Left ventricle myocardium superior (tissue), 1 donor: ENCODE data around the gene ARHGEF6. TPM values are rescaled to one million over a fixed set of nuclear protein-coding genes. Genes with fewer than 3 reads are reported as not detected.
"Not testable (repeated sequence)": the region's sequence is repeated elsewhere in the genome, so short reads cannot be mapped to it uniquely, and the experiment has no call there.

Source experiments
- ATAC-seq: fragments of 200-7000 bp; cut with Tn5 transposase; one replicate; pipeline ENCODE4 v1.9.1; 2020; ENCODE audit warnings: mild to moderate bottlenecking, moderate library complexity
- DNase-seq: peaks from one replicate; pipeline ENCODE4 v3.0.0-alpha.2; 2020
- intact Hi-C: fragments of 100-400 bp; cut with micrococcal nuclease; formaldehyde crosslinking; loops from one replicate; pipeline ENCODE4 v1.11.0; 2022
- total RNA-seq: library from RNA; stranded (reverse); fragmentation: NEBNext Ultra II Directional; extraction: Animal tissue kit (Norgen Biotek cat#: 25700); gene quantifications from one replicate; pipeline ENCODE4 v1.2.1, GENCODE V29; 2021
- donor health status: DM: no; HTN: yes; CAD: no; lungs with severe emphysema.

The ARHGEF6 gene
- total RNA-seq, 1 donor from 2014 or later: 44.2 TPM

DNA sequence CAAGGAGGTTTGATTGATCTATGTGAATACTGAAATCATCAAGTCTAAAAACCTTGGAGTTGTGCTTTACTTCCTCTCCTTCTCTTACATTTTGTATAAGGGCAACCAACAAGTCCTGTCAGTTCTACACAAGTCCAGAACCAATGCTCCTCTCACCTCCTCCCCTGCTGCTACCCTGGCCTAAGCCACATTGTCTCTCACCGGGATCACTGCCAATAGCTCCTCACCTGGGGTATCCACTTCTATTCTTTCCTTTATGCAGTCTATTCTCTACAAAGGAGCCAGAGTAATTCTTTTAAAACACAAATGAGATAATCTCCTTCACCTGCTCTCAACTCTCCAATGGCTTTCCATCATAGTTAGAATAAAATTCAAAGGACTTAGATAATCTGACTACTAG, 13.3 kb upstream of the ARHGEF6 start:
- DNase-seq (no peak), ATAC-seq (no peak)
- intact Hi-C loops: no loop called here

DNA sequence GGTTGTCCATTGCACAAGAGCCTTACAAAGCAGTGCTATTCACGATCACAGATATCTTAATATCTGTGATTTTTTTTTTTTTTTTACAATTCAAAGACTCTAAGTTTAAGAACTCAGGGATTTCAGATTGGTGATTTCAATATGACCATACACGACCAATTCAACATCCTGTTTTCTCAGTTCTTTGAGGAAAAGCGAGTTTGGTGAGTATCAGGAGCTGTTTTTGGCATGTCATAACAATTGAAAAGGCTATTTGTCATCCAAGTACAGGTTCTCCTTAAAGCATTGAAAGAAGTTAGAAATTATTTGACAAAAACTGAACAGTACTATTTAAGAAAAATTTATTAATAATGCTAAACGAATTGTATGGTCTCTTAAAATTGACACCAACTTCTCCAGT, 9.1 kb upstream of the ARHGEF6 start:
- ATAC-seq (no peak), DNase-seq (no peak)
- intact Hi-C loops: no loop called here

DNA sequence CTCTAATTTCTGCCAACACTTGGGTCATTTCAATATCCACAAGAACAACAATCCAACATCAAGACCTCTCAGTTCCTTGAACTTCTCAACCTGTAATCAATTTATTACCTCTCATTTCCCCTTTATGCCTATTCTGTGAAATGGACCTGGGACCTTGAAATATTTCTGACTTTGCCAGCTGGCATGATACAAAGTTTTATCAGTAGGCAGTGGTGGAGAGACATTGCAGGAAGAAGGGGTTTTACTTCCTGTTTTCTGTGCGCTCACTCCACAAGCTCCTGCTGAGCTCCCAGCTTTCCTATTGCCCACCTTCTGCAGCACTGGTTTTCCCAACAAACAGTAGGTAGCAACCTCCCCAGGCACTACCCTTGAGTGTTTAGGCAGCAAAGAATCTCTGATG, 3.5 kb upstream of the ARHGEF6 start:
- no peak for DNase-seq
- intact Hi-C loops: no loop called here
- ATAC-seq: no peak

DNA sequence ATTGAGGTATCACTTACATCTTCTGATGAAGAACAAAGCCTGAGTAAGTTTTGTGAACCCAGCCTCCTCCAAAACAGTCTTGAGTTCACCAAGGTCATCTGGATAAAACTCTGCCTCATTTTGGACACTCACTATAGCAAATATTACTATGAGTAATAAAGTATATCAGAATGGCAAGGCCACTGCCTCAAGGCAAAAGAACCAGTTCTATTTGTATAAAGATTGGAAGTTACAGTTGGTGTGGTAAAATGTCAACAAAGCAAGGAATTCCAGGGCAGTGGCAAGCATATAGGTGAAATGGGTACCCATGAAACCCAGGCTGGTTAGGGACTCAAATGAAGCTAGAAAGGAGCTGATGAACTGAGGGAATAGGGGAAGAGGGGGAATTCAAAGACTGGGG, 2.4 kb upstream of the ARHGEF6 start:
- ATAC-seq (no peak), DNase-seq (no peak)
- intact Hi-C loops: no loop called here

DNA sequence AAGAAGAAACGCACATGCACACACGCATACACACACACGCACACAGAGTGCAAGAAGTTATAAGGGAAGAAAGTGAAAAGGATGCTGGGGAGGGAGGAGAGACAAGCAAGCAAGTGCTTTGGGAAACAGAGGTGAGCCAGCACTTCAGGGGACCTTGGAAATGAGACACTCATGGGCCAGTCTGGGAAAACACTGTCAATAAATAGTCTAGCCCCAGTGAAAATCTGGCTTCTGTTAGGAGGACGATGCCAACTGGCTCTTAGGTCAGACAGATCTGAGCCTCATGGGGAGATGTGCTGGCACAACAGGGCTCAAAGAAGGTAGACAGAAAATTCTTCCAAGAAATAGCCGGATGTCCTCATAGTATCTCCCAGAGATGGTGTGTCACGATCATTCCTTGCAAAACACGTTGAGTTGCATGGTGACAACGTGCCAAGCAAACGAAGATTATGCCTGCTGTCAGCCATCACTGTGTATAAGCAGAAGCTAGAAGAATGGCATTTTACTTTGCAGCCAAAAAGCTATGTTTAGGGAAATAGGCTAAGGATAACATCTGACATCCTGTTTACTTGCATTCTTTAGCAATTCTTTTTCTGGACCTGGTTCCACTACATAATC, 557 bp upstream of the ARHGEF6 start:
- DNase-seq: no peak
- peak; percentile 84 for ATAC-seq
- intact Hi-C loops: no loop called here

DNA sequence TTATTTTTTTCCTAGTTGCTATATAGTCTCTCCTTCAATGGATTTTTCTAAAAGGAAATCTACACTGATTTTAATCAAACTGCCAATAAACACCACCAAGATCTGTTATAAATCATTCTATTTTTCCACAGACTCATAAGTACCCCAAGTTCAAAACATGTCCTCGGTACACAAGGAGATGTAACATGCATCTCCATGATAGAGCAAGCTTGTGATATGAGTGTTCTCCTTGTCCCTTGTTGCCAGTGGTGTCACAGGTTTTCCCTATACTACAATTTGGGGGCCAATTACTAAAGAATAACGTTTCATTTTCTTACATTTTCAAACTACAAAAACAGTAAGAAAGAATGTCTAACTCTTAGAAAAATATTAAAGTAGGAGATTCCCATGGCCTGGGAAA, 491 bp downstream of the ARHGEF6 start:
- ATAC-seq: no peak

DNA sequence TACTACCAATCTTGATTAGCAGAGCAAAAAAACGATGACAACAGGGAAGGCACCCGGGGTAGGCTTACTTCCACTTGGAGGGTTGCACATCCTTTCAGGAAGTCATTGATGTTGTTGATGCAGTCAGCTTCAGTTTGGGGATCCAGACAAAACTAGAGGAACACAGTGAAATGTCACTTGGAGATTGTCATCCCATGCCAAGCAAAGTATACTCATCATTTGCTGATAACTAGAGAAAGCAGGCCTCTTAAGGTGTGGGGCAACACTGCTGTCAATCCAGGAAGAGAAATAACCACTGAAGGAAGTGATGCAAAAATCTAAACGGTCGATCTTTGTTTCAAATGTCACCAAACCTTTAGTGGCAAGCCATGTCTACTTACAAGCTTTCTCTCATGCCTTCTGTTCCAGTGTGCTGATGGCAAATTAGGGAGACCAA, 1.4 kb downstream of the ARHGEF6 start:
- DNase-seq: no peak
- ATAC-seq: no peak
- intact Hi-C loops: no loop called here

More for the DNA sequence above, 491 bp downstream of the ARHGEF6 start:
- DNase-seq: no peak
- intact Hi-C loops: no loop called here

DNA sequence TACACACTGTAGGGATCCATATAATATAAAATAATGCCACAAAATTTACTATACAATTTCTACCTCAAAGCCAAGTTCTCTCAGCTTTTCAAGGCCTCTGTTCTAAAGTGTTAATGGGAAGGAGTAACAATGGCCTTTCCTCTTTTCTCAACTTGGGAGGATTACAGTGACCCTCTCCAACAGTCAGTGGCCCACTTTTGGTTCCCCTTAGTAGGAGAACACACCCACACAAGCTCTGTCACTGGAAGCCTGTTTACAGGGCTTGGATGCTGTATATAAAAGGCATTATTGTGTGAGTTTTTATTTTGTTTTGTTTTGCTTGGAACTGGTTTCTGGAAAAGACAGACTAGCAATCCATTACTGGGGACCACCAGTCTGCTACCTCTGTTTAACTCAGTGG, 1.8 kb downstream of the ARHGEF6 start:
- intact Hi-C loops: no loop called here
- no peak for DNase-seq
- no peak for ATAC-seq

DNA sequence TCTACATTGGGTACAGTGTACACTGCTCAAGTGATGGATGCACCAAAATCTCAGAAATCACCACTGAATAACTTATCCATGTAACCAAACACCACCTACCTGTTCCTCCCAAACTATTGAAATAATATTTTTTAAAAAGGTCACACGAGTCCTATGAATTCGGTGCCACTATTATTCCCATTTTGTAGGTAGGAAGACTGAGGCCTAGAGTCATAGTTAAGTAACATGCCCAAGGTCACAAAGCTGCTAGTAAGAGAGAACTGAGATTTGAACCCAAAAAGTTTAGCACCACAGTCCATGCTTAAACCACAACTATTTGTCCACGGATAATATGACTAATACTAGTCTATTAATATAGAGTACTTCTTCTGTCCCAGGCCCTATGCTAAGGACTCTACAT, 2.7 kb downstream of the ARHGEF6 start:
- ATAC-seq: no peak
- intact Hi-C loops: no loop called here

DNA sequence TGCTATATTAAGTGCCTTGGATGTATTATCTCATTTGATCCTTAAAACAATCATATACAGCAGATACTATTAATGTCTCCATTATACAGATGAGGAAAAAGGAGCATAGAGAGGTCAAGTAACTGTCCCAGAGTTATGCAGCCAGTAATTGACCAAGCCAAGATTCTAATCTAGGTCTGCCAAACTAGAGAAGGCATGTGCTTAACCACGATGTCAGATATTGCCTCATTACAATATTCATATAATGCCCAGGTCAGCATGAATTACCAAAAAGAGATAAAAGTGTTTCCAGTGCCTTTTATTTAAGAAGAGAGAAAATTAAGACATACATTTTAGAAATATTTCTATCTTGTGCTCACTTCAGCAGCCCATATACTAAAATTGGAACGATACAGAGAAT, 7.1 kb downstream of the ARHGEF6 start:
- no peak for ATAC-seq
- DNase-seq: no peak
- intact Hi-C loops: no loop called here

More for the DNA sequence above, 2.7 kb downstream of the ARHGEF6 start:
- no peak for DNase-seq

DNA sequence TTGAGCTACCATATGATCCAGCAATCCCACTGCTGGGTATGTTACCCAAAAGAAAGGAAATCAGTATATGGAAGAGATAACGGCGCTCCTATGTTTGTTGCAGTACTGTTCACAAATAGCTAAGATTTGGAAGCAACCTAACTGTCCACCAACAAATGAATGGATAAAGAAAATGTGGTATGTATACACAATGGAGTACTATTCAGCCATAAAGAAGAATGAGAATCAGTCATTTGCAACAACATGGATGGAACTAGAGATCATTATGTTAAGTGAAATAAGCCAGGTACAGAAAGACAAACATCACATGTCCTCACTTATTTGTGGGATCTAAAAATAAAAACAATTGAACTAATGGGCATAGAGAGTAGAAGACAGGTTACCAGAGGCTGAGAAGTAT, 8.9 kb downstream of the ARHGEF6 start:
- ATAC-seq, DNase-seq, intact Hi-C loops: not testable (repeated sequence)

DNA sequence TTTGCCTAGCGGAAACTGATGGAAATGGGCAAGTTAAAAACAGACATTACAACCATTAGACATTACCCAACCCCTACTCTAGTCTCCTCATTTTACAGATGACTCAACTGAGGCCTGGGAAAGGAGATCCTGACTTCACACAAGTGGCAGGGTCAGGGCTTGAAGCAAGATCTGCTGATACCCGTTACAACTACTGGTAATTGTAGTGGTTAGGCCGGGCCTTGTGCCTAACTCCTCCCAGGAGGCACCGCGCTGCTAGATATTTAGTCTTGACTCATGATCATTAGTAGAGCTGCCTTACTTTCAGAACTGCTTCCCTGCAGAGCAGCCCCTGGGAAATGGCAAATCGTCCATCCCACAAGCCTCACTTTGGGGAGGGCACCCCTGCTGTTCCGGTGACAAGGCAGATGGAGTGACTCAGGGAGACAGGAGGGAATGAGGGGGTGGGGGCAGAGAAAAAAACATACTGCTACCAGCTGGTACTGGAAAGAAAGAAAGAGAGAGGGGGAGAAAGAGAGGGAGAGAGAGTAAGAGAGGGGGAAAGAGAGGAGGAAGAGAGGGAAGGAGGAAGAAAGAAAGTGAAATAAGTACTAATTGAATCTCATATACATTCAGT, 12.2 kb downstream of the ARHGEF6 start:
- peak; percentile 38 for DNase-seq
- intact Hi-C loops: no loop called here
- ATAC-seq: peak; percentile 7

DNA sequence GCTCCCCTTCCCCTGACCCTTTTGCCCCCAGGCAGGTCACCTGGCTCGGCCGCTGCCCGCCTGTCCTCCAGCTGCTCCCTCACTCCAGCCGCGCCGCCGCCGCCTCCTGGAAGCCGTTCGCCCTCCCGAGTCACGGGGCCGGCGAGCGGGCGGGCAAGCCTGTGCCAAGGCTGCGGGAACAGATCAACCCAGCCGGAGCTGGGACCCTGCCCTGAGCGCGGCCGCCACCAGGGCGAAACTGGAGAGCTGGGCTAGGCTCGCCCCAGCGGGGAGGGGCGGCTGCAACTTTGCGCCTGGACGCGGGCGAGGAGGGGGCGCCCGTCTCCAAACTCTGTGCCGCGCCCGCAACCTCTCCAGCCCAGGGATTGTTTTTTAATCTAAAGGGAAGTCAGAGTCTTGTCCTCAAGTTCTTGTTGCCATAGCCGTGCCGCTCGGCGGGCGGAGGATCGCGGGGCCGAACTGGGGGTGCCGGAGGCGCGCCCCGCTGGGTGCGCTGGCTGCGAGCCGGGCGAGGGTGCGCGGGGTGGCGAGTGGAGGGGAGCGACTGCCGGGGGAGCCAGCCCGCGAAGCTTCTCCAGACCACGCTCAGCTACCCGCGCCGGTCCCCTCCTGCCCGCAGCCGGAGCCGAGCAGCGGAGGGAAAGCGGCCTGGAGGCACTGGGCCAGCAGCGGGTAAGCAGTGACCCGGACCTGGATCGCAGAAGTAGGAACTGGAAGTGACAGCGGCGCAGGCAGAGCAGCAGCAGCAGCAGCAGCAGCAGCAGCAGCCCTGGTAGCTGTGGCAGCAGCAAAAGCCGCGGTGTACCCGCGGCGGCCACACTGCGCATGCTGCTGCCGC, 13.4 kb downstream of the ARHGEF6 start:
- DNase-seq: peak; percentile 81
- ATAC-seq: peak; percentile 91
- intact Hi-C loops: no loop called here

DNA sequence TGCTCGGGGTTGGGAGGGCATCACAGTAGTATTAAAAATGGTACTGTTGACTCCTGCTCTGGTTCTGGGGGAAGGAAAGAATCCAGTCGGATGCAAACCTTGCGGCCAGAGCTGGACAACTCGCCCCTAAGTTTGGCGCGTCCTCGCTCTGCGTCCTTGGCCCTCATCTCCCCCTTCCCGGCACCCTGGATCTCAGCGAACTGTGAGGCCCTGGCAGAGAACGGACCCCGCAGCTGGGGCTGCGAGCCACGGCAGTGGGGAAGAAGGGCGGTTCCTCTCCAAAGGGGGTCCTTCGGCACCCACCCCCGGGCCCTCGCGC, 14.0 kb downstream of the ARHGEF6 start:
- intact Hi-C loops: no loop called here
- ATAC-seq (peak; percentile 65), DNase-seq (no peak)

DNA sequence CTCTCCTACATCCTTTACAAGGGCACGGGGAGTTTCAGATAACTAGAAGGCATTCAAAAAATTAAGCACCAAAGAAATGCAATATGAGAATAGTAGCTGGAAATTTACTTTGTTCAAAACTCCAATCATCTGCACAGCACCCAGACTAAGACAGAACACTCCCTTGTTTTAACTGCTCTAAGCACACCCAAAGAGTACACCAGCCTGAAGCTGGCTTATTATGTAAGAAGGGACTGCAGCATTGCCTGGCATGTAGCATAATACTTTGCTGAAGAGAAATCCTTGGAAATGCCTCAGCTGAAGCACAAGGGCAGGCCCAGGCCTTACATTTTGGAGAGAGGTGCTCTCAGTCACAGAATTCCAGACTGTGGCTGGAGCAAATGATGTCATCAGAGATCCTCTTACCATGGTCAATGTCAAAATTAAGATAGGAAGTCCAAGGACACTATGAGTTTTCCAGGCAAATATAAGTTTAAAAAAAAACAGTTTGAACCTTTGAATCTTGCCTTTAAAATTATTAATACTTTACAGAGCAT, 14.8 kb downstream of the ARHGEF6 start:
- no peak for DNase-seq
- intact Hi-C loops: no loop called here
- peak; percentile 25 for ATAC-seq

DNA sequence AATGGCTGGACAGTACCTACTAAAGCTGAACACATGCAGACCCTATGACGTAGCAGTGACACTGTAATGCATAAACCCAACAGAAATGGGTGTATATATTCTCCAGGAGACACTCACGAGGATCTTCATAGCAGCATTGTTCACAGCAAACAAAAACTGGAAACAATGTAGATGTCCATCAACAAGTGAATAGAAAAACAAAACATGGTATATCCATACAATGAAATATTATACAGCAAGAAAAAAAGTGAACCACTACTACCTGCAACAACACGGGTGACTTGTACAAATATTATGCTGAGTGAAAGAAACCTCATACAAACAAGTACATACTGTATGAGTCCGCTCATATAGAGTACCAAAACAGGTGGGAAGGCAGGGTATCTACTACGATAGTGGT, 16.5 kb downstream of the ARHGEF6 start:
- intact Hi-C loops: no loop called here
- ATAC-seq (no peak), DNase-seq (no peak)

DNA sequence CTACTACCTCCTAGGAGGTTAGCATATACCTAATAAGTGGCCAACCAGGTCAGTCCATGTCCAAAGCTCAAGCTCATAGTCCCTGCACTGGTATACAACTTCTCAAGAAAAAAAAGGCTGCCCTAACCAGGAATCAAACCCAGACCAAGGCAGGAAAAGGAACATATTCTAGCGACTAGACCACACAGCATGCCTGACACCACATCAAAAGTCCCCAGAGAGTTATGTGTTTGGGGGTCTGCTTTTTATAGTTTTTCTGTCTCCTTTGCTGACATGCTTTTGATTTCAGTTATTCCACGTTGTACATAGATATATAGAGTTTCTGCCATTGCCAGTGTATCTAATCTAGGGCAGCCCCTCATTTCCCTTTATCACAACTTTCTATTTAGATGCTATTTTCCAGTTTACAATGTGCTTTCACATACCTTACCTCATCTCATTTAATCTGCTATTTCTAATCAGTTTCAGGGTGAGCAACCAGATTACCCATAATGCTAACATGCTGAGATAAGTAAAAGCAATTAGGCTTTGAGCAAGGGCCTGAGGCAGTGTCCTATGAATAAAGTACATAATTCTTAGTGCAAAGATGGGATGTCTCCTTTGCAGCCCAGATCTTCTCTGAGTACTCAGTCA, 17.8 kb downstream of the ARHGEF6 start:
- DNase-seq (no peak), ATAC-seq (no peak)
- intact Hi-C loops: no loop called here

DNA sequence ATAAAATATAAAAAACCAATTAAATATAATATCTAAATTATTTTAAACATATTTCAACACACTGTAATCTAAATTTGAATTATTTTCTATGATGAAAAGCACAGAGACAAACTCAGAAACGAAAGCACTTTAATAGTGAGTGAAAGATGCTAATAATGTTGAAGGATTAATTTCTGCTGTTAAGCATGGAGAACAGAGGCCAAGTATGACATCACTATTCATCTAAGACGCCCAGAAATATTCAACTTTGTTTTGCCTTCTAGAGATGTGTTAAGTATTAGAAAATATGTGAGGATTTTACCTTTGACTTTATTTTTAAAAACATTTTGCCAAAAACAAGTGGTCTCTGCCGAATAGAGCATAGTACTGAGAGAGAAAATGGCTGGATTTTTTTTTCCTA, 19.3 kb downstream of the ARHGEF6 start:
- no peak for ATAC-seq
- DNase-seq: no peak
- intact Hi-C loops: no loop called here

DNA sequence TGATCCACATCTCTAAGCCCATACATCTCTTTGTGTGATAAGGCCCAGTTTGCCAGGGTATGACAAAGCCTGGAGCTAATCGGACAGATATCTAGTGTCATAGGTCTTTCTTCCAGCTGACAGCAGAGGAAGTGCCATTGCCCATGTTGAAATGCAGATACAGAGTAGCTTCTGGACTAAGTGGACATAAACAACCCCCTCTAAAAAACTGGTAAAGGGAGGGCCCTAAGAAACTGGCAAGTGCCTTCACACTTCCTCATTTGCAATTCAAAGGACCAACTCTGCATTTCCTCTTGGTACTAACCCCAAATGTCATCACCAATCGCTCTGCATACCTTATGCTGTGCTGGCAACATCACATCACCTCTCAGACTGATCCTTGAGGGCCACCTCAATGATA, 20.8 kb downstream of the ARHGEF6 start:
- ATAC-seq: peak; percentile 21
- intact Hi-C loops: no loop called here
- DNase-seq: no peak

DNA sequence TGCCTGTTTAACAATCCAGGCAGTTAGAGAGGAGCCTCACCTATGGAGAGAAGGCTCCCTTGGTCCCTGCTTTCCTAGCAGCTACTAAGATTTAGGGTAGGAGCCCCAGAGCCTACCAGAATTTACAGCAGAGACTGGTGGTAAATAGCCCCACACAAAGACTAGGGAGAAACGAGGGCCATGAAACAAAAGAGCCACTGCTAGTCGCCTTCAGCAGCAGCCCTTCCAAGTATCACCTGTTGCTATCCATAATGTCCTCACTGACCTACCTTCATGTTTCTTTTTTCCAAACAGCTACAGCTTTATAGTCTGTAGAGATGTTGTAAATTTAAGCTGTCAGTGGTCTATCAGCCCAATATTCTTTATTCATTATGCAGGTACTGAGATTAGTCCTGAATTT, 25.3 kb downstream of the ARHGEF6 start:
- ATAC-seq: no peak
- no peak for DNase-seq
- intact Hi-C loops: no loop called here
